ENCODE data around the gene RPRM.

DNA sequence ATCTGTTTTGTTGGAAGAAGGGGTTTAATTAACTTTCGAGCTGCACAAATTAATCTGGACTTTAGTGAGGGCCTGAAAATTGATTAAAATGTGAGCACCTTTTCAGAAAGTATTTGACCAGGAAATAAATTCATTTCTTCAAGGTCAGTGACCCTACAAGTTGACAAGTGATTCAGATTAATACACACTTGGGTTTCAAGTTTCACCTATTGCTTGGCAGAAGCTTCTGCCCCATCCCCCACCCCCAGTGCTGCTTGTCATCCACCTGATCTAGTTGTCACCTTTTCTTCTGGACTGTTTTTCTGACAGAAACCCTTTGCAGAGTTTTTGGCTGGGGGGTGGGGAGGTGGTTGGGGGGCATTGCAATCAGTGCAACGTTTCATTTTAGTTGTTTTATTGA, 46.2 kb downstream of the RPRM start:
- TF ChIP-seq EP300 (IDR thresholded peaks at IDR 0.05; ENCODE audit: low read depth), result no peak
- TF ChIP-seq, protein P1, sequence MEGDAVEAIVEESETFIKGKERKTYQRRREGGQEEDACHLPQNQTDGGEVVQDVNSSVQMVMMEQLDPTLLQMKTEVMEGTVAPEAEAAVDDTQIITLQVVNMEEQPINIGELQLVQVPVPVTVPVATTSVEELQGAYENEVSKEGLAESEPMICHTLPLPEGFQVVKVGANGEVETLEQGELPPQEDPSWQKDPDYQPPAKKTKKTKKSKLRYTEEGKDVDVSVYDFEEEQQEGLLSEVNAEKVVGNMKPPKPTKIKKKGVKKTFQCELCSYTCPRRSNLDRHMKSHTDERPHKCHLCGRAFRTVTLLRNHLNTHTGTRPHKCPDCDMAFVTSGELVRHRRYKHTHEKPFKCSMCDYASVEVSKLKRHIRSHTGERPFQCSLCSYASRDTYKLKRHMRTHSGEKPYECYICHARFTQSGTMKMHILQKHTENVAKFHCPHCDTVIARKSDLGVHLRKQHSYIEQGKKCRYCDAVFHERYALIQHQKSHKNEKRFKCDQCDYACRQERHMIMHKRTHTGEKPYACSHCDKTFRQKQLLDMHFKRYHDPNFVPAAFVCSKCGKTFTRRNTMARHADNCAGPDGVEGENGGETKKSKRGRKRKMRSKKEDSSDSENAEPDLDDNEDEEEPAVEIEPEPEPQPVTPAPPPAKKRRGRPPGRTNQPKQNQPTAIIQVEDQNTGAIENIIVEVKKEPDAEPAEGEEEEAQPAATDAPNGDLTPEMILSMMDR (IDR thresholded peaks at IDR 0.05), result no peak
- no peak for TF ChIP-seq POLR2A (IDR thresholded peaks at IDR 0.05)
